PC-3 (cell line): ENCODE measurements around the gene SMARCAL1. TPM values are rescaled to one million over a fixed set of nuclear protein-coding genes. Genes with fewer than 3 reads are reported as not detected.

Experiments
- ATAC-seq: fragments of 200-7000 bp; cut with Tn5 transposase; 2 replicates; pipeline ENCODE4 v1.9.1; 2020; ENCODE audit warnings: mild to moderate bottlenecking, moderate library complexity
- BruUV-seq: library from RNA; stranded (reverse); fragments of 400-500 nt; replicated peaks from 2 replicates; lab custom pipeline; 2021; lab: Mats Ljungman, UMichigan
- CTCF ChIA-PET: fragments of 300-600 bp; sonication (Branson Sonifier 250); formaldehyde crosslinking; loops from one replicate; lab custom pipeline; 2022; ENCODE audit warnings: antibody characterized with exemption; lab: Charles Lee
- POLR2A ChIA-PET: fragments of 300-600 bp; sonication (Branson Sonifier 250); formaldehyde crosslinking; loops from one replicate; lab custom pipeline; 2022; ENCODE audit warnings: antibody characterized with exemption; ENCODE audit not compliant: unreplicated experiment; lab: Charles Lee
- DNase-seq: peaks from one replicate; pipeline ENCODE4 v3.0.0-alpha.2; 2015
- H2AFZ ChIP-seq: fragments of 300-600 bp; sonication (generic); 2 replicates; pipeline ENCODE4 v1.6.0; 2016; ENCODE audit warnings: antibody characterized with exemption, low read length
- H3F3A ChIP-seq: fragments of 300-600 bp; sonication (generic); one replicate; pipeline ENCODE4 v1.6.0; 2017; ENCODE audit warnings: antibody characterized with exemption, low read length, control low read depth, mild to moderate bottlenecking; ENCODE audit not compliant: unreplicated experiment
- H3K27ac ChIP-seq: fragments of 300-600 bp; sonication (generic); 2 replicates; pipeline ENCODE4 v1.5.1; 2016; ENCODE audit warnings: mild to moderate bottlenecking, low read length
- H3K27me3 ChIP-seq: fragments of 300-600 bp; sonication (generic); 2 replicates; pipeline ENCODE4 v1.6.1; 2016; ENCODE audit warnings: low read length, mixed read lengths
- H3K36me3 ChIP-seq: fragments of 300-600 bp; sonication (generic); 2 replicates; pipeline ENCODE4 v1.6.1; 2016; ENCODE audit warnings: low read depth, mixed run types, low read length, mixed read lengths
- H3K4me1 ChIP-seq: fragments of 300-600 bp; sonication (generic); 2 replicates; pipeline ENCODE4 v1.5.1; 2016; ENCODE audit warnings: low read length; ENCODE audit not compliant: insufficient read depth
- H3K4me2 ChIP-seq: fragments of 300-600 bp; sonication (generic); 2 replicates; pipeline ENCODE4 v1.6.0; 2016; ENCODE audit warnings: low read length
- H3K4me3 ChIP-seq: fragments of 300-600 bp; sonication (generic); 2 replicates; pipeline ENCODE4 v1.5.1; 2016; ENCODE audit warnings: mild to moderate bottlenecking, low read length, mixed read lengths
- H3K79me2 ChIP-seq: fragments of 300-600 bp; sonication (generic); 2 replicates; pipeline ENCODE4 v1.6.1; 2017; ENCODE audit warnings: low read length, mixed read lengths
- H3K9ac ChIP-seq: fragments of 300-600 bp; sonication (generic); 2 replicates; pipeline ENCODE4 v1.6.0; 2016; ENCODE audit warnings: mild to moderate bottlenecking, low read length
- H3K9me2 ChIP-seq: fragments of 300-600 bp; sonication (generic); replicated peaks from 2 replicates; pipeline ENCODE4 v1.6.1; 2016; ENCODE audit warnings: mixed run types, low read length, mixed read lengths
- H3K9me3 ChIP-seq: fragments of 300-600 bp; sonication (generic); 2 replicates; pipeline ENCODE4 v1.6.1; 2016; ENCODE audit warnings: low read length, mixed read lengths
- H4K20me1 ChIP-seq: fragments of 300-600 bp; sonication (generic); 2 replicates; pipeline ENCODE4 v1.6.1; 2016; ENCODE audit warnings: low read length, mixed read lengths
- EZH2 ChIP-seq: fragments of 300-600 bp; sonication (generic); IDR thresholded peaks from one replicate; pipeline ENCODE4 v1.6.1; 2017; ENCODE audit warnings: antibody characterized with exemption, mild to moderate bottlenecking, low read length; ENCODE audit not compliant: unreplicated experiment
- EZH2phosphoT487 ChIP-seq: fragments of 300-600 bp; sonication (generic); IDR thresholded peaks from 2 replicates; pipeline ENCODE4 v1.6.1; 2018; ENCODE audit warnings: mild to moderate bottlenecking, antibody characterized with exemption, low read length, borderline replicate concordance
- intact Hi-C: fragments of 100-400 bp; cut with micrococcal nuclease; formaldehyde crosslinking; loops from 2 replicates; pipeline ENCODE4 v1.9.0; 2023
- total RNA-seq: library from RNA; depleted of rRNA; stranded (reverse); fragments of >200 nt; gene quantifications from 2 replicates; pipeline ENCODE4 v1.2.3, GENCODE V29; 2014
- TF ChIP-seq, protein P1 (sequence below): fragments of 300-600 bp; sonication (generic); conservative IDR thresholded peaks from 2 replicates; pipeline ENCODE4 v1.5.1; 2017; ENCODE audit warnings: antibody characterized with exemption, low read depth, mild to moderate bottlenecking, low read length

SMARCAL1 gene
- total RNA-seq, 1 experiment from 2014 or later = 8.3 TPM

DNA sequence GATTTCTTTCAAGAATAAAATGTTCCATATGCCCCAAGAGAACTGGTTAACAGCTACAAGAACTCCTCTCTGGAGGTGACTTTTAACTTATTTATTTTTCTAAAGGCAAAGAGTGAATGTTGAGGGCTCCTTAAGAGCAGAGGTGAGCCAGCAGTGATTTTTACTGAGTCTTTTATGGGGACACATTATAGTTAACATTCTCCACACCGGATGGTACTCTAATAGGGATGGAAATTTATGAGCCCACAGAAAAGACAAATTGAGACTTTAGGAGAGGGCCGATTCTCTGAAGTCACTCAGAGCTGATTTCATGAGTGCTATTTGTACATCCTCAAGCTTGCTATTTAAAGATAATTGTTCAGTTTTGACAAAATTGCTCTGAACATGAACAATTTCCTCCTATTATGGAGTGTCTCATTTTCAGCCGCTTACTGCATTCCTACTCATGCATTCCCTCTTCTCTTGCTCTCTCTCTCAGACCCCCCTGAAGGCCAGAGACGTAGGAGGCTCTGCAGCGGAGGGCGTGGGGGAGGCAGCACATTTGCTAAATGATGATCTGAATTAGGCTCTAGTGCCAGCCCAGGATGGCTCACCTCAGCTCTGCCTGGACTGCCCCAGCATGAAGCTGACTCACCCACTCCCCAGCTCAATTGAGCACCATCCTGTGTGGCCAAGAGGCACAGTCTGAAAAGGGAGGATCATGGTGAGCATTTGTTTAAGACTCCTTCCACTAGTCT is 80.5 kb downstream of the SMARCAL1 start:
- Histone ChIP-seq H3K27ac (peak overlapping the region; percentile 5; the same call in 1 of the 2 replicates), H3K4me2 (peak overlapping the region; percentile 18; the same call in 1 of the 2 replicates), H3K4me3 (no peak overlapping the region), H3K9me3 (no peaks in the 10 kb centered on the region), H3K79me2 (no peaks in the 10 kb centered on the region), H3K9ac (no peak overlapping the region), H3K9me2 (no peaks in the 10 kb centered on the region), H2AFZ (no peak overlapping the region), H3F3A (no peaks in the 10 kb centered on the region), H3K4me1 (peaks cover 35% of the 10 kb centered on the region), H3K36me3 (no peaks in the 10 kb centered on the region), H4K20me1 (no peaks in the 10 kb centered on the region), H3K27me3 (no peaks in the 10 kb centered on the region)
- DNase-seq (peak; percentile 77), ATAC-seq (peak; percentile 89)
- ChIA-PET POLR2A (no interaction called here), CTCF (no interaction called here)
- TF ChIP-seq EZH2 (no peak), EZH2phosphoT487 (no peak)
- TF ChIP-seq, protein P1, sequence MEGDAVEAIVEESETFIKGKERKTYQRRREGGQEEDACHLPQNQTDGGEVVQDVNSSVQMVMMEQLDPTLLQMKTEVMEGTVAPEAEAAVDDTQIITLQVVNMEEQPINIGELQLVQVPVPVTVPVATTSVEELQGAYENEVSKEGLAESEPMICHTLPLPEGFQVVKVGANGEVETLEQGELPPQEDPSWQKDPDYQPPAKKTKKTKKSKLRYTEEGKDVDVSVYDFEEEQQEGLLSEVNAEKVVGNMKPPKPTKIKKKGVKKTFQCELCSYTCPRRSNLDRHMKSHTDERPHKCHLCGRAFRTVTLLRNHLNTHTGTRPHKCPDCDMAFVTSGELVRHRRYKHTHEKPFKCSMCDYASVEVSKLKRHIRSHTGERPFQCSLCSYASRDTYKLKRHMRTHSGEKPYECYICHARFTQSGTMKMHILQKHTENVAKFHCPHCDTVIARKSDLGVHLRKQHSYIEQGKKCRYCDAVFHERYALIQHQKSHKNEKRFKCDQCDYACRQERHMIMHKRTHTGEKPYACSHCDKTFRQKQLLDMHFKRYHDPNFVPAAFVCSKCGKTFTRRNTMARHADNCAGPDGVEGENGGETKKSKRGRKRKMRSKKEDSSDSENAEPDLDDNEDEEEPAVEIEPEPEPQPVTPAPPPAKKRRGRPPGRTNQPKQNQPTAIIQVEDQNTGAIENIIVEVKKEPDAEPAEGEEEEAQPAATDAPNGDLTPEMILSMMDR = no peak
- intact Hi-C loops = loop anchor here (10.0 kb wide), 2 partner anchors 178 to 378 kb away; no protein-coding TSS in a partner anchor
- BruUV-seq = no TSS peak

DNA sequence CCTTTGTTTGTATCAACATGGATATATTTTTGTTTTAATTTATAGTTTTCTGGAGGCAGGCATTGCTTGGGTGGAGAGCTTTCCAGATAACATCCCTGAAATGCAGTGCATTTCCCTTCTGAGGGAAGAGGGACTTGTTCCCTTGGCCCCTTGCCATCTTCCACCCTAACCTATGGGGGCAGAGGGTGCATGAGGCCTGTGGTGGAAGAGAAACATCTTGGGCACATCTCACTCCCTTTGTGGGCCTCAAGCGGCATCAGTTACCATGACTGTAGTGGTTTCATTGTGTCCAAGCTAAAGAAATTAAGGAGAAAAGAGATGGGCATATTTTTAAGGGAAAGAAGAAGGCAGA is 81.0 kb downstream of the SMARCAL1 start:
- no peaks in the 10 kb centered on the region for H3K9me2 ChIP-seq
- POLR2A ChIA-PET = no interaction called here
- H3K4me2 ChIP-seq = peak overlapping the region; percentile 18; the same call in 1 of the 2 replicates
- H3K36me3 ChIP-seq = no peaks in the 10 kb centered on the region
- CTCF ChIA-PET = no interaction called here
- intact Hi-C loops = loop anchor here (10.0 kb wide), 2 partner anchors 179 to 379 kb away; no protein-coding TSS in a partner anchor
- H3K27me3 ChIP-seq = no peaks in the 10 kb centered on the region
- no peaks in the 10 kb centered on the region for H4K20me1 ChIP-seq
- H3F3A ChIP-seq = no peaks in the 10 kb centered on the region
- ATAC-seq (no peak), DNase-seq (no peak)
- H3K79me2 ChIP-seq = peaks cover 5% of the 10 kb centered on the region; the same call in 1 of the 2 replicates
- no peak overlapping the region for H3K9ac ChIP-seq
- H3K27ac ChIP-seq = peak overlapping the region; percentile 5; the same call in 1 of the 2 replicates
- H3K9me3 ChIP-seq = no peaks in the 10 kb centered on the region
- no peak overlapping the region for H2AFZ ChIP-seq
- BruUV-seq = no TSS peak
- no peak overlapping the region for H3K4me3 ChIP-seq
- no peak for TF ChIP-seq EZH2phosphoT487
- no peak for TF ChIP-seq EZH2
- TF ChIP-seq, protein P1 = no peak
- H3K4me1 ChIP-seq = peaks cover 40% of the 10 kb centered on the region

DNA sequence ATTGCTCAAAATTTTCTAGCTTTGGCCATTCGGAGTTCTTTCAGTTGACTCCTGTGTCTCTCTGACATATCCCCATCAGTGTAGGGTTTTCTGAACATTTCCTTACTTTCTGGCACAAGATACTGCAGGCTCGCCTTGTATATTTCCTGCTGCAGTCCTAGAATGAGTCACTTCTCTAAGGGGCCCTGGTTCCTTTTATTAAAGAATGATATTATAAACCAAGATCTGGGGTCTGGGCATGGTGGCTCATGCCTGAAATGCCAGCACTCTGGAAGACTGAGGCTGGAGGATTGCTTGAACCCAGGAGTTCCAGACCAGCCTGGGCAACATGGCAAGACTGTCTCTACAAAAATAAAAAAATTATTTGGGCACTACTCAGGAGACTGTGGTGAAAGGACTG is 83.4 kb downstream of the SMARCAL1 start:
- intact Hi-C loops = loop anchor here (5.0 to 10.0 kb wide), 3 partner anchors 181 to 381 kb away; no protein-coding TSS in a partner anchor
- POLR2A ChIA-PET = no interaction called here
- H3K27me3 ChIP-seq = no peaks in the 10 kb centered on the region
- H3K9ac ChIP-seq = no peak overlapping the region
- H3K4me3 ChIP-seq = no peak overlapping the region
- CTCF ChIA-PET = no interaction called here
- no peaks in the 10 kb centered on the region for H3K9me3 ChIP-seq
- no peak overlapping the region for H3K27ac ChIP-seq
- BruUV-seq = no TSS peak
- peak; percentile 30 for ATAC-seq
- no peak overlapping the region for H2AFZ ChIP-seq
- peaks cover 42% of the 10 kb centered on the region for H3K4me1 ChIP-seq
- no peak for TF ChIP-seq EZH2
- TF ChIP-seq, protein P1 = no peak
- no peak for TF ChIP-seq EZH2phosphoT487
- peaks cover 29% of the 10 kb centered on the region for H3K79me2 ChIP-seq
- H3F3A ChIP-seq = no peaks in the 10 kb centered on the region
- peaks cover 16% of the 10 kb centered on the region for H4K20me1 ChIP-seq
- no peaks in the 10 kb centered on the region for H3K9me2 ChIP-seq
- no peak for DNase-seq
- H3K36me3 ChIP-seq = peaks cover 16% of the 10 kb centered on the region
- no peak overlapping the region for H3K4me2 ChIP-seq
